ENCODE results near the gene PTGIR. TPM values are rescaled to one million over a fixed set of nuclear protein-coding genes. Genes with fewer than 3 reads are reported as not detected.

The PTGIR gene
- total RNA-seq, 2 experiments from 2014 or later = 45.4 to 48.8 TPM

DNA sequence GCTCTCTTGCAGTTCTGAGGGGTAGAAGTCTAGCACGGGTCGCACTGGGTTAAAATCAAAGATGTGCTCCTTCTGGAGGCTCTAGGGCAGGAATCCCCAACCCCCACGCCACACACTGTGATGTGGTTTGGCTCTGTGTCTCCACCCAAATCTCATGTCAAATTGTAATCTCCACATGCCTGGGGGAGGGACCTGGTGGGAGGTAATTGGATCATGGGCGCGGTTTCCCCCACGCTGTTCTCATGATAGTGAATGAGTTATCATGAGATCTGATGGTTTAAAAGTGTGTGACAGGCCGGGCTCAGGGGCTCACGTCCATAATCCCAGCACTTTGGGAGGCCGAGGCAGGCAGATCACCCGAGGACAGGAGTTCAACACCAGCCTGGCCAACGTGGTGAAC is 50.4 kb downstream of the PTGIR start:
- intact Hi-C loops (cut with micrococcal nuclease) = no loop called here
- TF ChIP-seq, protein P1, sequence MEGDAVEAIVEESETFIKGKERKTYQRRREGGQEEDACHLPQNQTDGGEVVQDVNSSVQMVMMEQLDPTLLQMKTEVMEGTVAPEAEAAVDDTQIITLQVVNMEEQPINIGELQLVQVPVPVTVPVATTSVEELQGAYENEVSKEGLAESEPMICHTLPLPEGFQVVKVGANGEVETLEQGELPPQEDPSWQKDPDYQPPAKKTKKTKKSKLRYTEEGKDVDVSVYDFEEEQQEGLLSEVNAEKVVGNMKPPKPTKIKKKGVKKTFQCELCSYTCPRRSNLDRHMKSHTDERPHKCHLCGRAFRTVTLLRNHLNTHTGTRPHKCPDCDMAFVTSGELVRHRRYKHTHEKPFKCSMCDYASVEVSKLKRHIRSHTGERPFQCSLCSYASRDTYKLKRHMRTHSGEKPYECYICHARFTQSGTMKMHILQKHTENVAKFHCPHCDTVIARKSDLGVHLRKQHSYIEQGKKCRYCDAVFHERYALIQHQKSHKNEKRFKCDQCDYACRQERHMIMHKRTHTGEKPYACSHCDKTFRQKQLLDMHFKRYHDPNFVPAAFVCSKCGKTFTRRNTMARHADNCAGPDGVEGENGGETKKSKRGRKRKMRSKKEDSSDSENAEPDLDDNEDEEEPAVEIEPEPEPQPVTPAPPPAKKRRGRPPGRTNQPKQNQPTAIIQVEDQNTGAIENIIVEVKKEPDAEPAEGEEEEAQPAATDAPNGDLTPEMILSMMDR (IDR thresholded peaks at IDR 0.05) = no peak
- ChIA-PET POLR2A (interaction anchor here (1.6 kb wide), 1 partner anchor 27 kb away, joined by 7 read pairs; the partner anchor contains the start of gene CALM3), CTCF (interaction anchor here (0.7 to 1.4 kb wide), 6 partner anchors 19 to 179 kb away, joined by 3 to 4 read pairs (median 3); no protein-coding TSS in a partner anchor)
- Mint-ChIP-seq H3K4me3 (no peak overlapping the region), H3K27me3 (peaks cover 2% of the 10 kb centered on the region), H3K36me3 (ENCODE audit: low read depth) (no peaks in the 10 kb centered on the region), H3K27ac (no peak overlapping the region), H3K4me1 (ENCODE audit: low read depth) (peaks cover 17% of the 10 kb centered on the region), H3K9me3 (no peaks in the 10 kb centered on the region)
- ATAC-seq (peak; percentile 68), DNase-seq (peak; percentile 68)

DNA sequence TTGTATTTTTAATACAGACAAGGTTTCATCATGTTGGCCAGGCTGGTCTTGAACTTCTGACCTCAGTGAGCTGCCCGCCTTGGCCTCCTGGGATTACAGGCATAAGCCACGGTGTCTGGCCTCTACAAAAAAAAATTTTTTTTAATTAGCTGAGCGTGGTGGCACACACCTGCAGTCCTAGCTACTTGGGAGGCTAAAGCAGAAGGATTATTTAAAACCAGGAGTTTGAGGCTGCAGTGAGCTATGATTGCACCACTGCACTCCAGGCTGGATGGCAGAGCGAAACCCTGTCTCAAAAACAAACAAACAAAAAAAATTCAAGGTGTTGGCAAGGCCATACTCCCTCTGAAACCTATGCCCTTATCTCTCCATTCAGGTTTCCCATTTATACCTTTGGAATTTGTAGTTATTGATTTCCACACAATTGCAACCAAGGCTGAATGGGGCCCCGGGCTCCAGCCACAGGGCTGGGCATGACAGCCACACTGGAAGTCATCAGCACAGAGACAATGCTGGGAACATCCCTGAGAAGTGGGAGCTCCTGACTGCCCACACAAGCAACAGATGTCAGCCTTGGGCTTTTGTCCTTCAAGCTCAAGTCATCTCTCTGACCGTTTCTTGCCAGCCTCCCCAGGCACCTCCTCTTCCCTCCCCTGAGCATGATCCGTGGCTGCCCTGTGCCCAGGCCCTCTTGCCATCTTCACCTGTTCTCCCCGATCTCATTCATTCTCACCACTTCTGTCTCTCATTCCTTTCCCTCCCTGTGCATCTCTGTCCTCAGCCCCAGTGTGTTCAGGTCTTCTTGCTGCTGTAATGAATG is 51.0 kb downstream of the PTGIR start:
- ChIA-PET CTCF (interaction anchor here (0.9 to 1.7 kb wide), 8 partner anchors 12 to 178 kb away, joined by 3 to 4 read pairs (median 3); no protein-coding TSS in a partner anchor), POLR2A (interaction anchor here (0.7 to 1.6 kb wide), 2 partner anchors 27 to 72 kb away, joined by 3 to 7 read pairs; partner anchors contain the start of gene CALM3)
- intact Hi-C loops (cut with micrococcal nuclease) = no loop called here
- H3K36me3 Mint-ChIP-seq (ENCODE audit: low read depth) = no peaks in the 10 kb centered on the region
- no peak overlapping the region for H3K27ac Mint-ChIP-seq
- ATAC-seq (no peak), DNase-seq (no peak)
- no peak overlapping the region for H3K4me3 Mint-ChIP-seq
- H3K9me3 Mint-ChIP-seq = no peaks in the 10 kb centered on the region
- peaks cover 2% of the 10 kb centered on the region for H3K27me3 Mint-ChIP-seq
- peaks cover 13% of the 10 kb centered on the region for H3K4me1 Mint-ChIP-seq (ENCODE audit: low read depth)
- TF ChIP-seq, protein P1 (IDR thresholded peaks at IDR 0.05) = no peak

DNA sequence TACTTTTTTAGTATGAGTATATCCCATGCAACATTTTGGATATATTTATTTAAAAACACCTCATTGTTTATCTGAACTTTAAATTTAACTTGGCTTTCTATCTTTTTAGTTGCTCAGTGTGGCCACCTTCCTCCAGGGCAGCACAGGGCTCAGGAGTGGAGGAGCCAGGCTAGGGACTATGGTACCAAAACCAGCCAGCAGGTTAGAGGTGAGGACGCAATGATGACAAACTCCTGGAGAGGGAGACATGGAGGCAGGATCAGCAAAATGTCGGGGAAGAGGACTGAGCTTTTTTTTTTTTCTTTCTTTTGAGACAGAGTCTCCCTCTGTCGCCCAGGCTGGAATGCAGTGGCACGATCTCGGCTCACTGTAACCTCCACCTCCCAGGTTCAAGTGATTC is 53.4 kb downstream of the PTGIR start:
- Mint-ChIP-seq H3K27me3 (peaks cover 2% of the 10 kb centered on the region), H3K27ac (no peak overlapping the region), H3K4me1 (ENCODE audit: low read depth) (peaks cover 10% of the 10 kb centered on the region), H3K36me3 (ENCODE audit: low read depth) (no peaks in the 10 kb centered on the region), H3K9me3 (no peaks in the 10 kb centered on the region), H3K4me3 (no peak overlapping the region)
- TF ChIP-seq, protein P1 (IDR thresholded peaks at IDR 0.05) = peak; percentile 19
- CTCF ChIA-PET = interaction anchor here (0.7 to 0.9 kb wide), 3 partner anchors 28 to 45 kb away, joined by 3 to 5 read pairs (median 4); no protein-coding TSS in a partner anchor
- DNase-seq (peak; percentile 34), ATAC-seq (no peak)
- POLR2A ChIA-PET = no interaction called here
- intact Hi-C loops (cut with micrococcal nuclease) = no loop called here

Other genes starting within 250 kb of the PTGIR start
- gene CCDC8, start 211.5 kb downstream of the PTGIR start, total RNA-seq = not detected
- not detected for gene PNMA8C, start 196.2 kb downstream of the PTGIR start, total RNA-seq
- not detected for gene PNMA8A, start 153.5 kb downstream of the PTGIR start, total RNA-seq
- not detected for gene PNMA8B, start 129.2 kb downstream of the PTGIR start, total RNA-seq
- 100 to 1,000 TPM; 565 to 582 TPM for gene CALM3, start 23.8 kb downstream of the PTGIR start, total RNA-seq
- gene GNG8, start 11.1 kb upstream of the PTGIR start, total RNA-seq = 10 to 100 TPM; 33.0 to 45.4 TPM
- gene DACT3, start 36.1 kb upstream of the PTGIR start, total RNA-seq = 1 to 10 TPM; 5.8 to 6.1 TPM
- 10 to 100 TPM; 81.1 to 86.0 TPM for gene PRKD2, start 92.0 kb upstream of the PTGIR start, total RNA-seq
- 10 to 100 TPM in 1 of 2 experiments, 1 to 10 TPM in 1; 7.7 to 10.1 TPM for gene FKRP, start 121.0 kb upstream of the PTGIR start, total RNA-seq
- 10 to 100 TPM; 52.5 to 63.5 TPM for gene STRN4, start 121.4 kb upstream of the PTGIR start, total RNA-seq
- 100 to 1,000 TPM; 235 TPM for gene SLC1A5, start 163.5 kb upstream of the PTGIR start, total RNA-seq
- 100 to 1,000 TPM; 101 to 105 TPM for gene AP2S1, start 225.8 kb upstream of the PTGIR start, total RNA-seq
- gene ARHGAP35, start 235.9 kb upstream of the PTGIR start, total RNA-seq = 10 to 100 TPM; 15.0 to 16.4 TPM

Measured in activated CD8-positive, alpha-beta T cell treated with anti-CD3 and anti-CD28 coated beads for 36 hours (primary cell).